ENCODE data around the gene OXCT2. TPM values are rescaled to one million over a fixed set of nuclear protein-coding genes. Genes with fewer than 3 reads are reported as not detected.
A peak's percentile ranks its signal among the peaks of the same experiment; 100 is the strongest.
"Not testable (repeated sequence)": the region's sequence is repeated elsewhere in the genome, so short reads cannot be mapped to it uniquely, and the experiment has no call there.

Gene OXCT2
- total RNA-seq, 1 donor from 2014 or later, result 5.6 TPM

DNA sequence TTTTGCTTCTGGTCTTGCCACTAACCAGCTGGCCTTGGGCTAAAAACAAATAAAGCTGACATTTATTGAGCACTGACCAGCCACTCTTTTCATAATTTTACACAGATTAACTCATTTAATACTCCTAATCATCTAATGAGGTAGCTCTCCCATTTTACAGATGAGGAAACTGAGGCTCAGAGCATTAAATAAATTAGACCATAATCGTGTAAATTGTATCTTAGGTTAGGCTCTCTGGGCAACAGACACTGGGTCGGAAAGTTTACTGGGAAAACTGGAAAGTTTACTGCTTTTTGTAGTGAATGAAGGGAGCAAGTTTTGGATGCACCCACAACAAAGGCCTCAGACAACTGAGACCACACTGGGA, 10.2 kb upstream of the OXCT2 start:
- Mint-ChIP-seq H3K27ac (no peak overlapping the region), H3K27me3 (ENCODE audit: low read depth) (peaks cover 12% of the 10 kb centered on the region), H3K4me1 (ENCODE audit: low read depth) (no peaks in the 10 kb centered on the region), H3K9me3 (no peaks in the 10 kb centered on the region), H3K4me3 (ENCODE audit: low read depth) (no peak overlapping the region), H3K36me3 (ENCODE audit: low read depth) (no peaks in the 10 kb centered on the region)
- intact Hi-C loops (cut with micrococcal nuclease), result no loop called here
- DNase-seq (ENCODE audit: low spot score), result no peak

DNA sequence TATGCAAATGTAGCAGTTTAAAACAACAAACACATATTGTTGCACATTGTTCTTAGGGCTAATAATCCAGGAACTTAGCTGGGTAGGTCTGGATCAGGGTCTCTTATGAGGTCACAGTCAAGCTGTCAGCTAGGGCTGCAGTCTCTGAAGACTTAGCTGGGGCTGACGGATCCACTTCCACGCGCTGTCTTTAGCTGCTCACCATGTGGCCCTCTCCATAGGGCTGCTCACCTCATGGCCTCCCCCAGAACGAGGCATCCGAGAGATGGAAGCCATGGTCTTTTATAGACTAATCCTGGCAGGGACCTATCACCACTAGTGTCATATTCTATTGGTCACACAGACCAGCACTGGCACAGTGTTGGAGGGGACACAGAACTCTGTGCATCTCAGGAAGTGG, 8.7 kb upstream of the OXCT2 start:
- intact Hi-C loops (cut with micrococcal nuclease), result no loop called here

DNA sequence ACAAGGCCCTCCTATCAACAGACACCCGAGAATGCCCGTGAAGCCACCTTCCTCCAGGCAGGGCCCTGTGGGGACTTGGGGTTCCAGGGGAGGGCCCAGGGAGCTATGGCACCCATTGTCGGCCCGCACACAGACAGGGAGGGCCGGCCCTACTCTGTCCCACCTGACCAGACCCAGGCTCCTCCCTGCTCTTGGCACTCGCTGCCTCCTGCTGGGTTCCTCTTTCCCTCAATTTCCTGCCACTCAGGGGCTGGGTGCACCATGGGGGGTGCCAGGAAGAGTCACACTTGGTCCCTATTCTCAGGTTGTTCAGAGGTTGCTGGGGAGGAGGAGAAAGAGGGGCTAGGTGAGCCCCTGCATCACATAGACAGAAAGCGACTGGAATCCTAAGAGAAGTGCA, 8.0 kb upstream of the OXCT2 start:
- intact Hi-C loops (cut with micrococcal nuclease), result no loop called here
- Mint-ChIP-seq H3K36me3 (ENCODE audit: low read depth) (no peaks in the 10 kb centered on the region), H3K4me1 (ENCODE audit: low read depth) (no peaks in the 10 kb centered on the region), H3K4me3 (ENCODE audit: low read depth) (no peak overlapping the region), H3K27ac (no peak overlapping the region), H3K9me3 (no peaks in the 10 kb centered on the region), H3K27me3 (ENCODE audit: low read depth) (peaks cover 9% of the 10 kb centered on the region)
- DNase-seq (ENCODE audit: low spot score), result no peak

More for the DNA sequence above, 8.7 kb upstream of the OXCT2 start:
- Mint-ChIP-seq H3K27me3 (ENCODE audit: low read depth) (peaks cover 9% of the 10 kb centered on the region), H3K4me3 (ENCODE audit: low read depth) (no peak overlapping the region), H3K36me3 (ENCODE audit: low read depth) (no peaks in the 10 kb centered on the region), H3K27ac (no peak overlapping the region), H3K9me3 (no peaks in the 10 kb centered on the region), H3K4me1 (ENCODE audit: low read depth) (no peaks in the 10 kb centered on the region)
- no peak for DNase-seq (ENCODE audit: low spot score)

DNA sequence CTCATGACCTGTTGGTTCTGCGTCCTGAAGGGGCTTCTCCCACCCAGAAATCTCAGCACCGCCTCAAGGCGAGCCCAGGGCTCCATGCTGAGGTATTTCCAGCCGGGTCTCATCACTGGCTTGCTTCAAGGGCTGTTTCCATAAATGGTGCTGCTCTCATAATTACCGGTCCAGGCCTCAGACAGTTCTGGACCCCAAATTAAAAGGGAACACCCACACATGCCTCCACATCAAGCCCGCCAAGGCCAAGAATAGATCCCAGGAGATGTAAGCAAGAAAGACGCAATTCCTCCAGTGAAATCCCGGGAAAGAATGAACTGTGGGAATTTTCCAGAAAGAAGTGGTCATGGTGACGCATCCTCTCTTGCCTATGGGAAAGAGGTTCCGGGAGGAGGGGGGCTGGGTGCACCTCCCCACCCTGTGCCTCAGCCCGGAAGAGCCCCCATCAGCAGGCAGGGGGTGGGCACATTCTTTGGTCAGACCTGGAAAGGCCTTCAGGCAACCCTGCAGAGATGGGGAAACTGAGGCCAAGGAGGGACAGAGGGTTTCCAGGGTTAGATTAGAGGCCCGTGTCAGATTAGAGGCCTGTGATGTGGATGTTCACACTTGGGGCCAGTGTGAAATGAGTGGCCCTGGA, 7.4 kb upstream of the OXCT2 start:
- not testable (repeated sequence) for H3K4me3 Mint-ChIP-seq (ENCODE audit: low read depth); DNase-seq (ENCODE audit: low spot score); H3K27ac Mint-ChIP-seq

DNA sequence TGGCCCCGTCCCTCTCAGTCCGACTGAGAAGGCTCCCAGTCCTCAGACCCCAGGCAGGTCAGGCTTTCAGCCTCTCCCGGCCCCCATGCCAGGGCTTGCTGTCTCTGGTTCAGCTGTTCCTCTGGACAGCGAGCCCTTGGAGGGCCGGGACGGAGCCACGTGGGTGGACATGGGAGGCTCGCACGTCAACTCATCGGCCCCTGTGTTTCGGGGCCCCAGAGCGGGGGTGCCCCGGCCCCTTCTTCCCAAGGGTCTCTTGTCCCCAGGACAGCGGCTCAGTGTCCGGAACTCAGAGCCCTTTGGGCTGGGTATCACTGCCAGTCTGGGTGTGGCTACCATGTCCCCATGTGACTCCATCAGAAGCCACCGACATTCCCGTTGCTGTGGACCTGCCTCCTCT, 6.7 kb upstream of the OXCT2 start:
- H3K4me1 Mint-ChIP-seq (ENCODE audit: low read depth); H3K36me3 Mint-ChIP-seq (ENCODE audit: low read depth); H3K27ac Mint-ChIP-seq; DNase-seq (ENCODE audit: low spot score); H3K27me3 Mint-ChIP-seq (ENCODE audit: low read depth); intact Hi-C loops (cut with micrococcal nuclease); H3K9me3 Mint-ChIP-seq; H3K4me3 Mint-ChIP-seq (ENCODE audit: low read depth): not testable (repeated sequence)

More for the DNA sequence above, 7.4 kb upstream of the OXCT2 start:
- intact Hi-C loops (cut with micrococcal nuclease); H3K27me3 Mint-ChIP-seq (ENCODE audit: low read depth); H3K4me1 Mint-ChIP-seq (ENCODE audit: low read depth); H3K36me3 Mint-ChIP-seq (ENCODE audit: low read depth); H3K9me3 Mint-ChIP-seq: not testable (repeated sequence)

DNA sequence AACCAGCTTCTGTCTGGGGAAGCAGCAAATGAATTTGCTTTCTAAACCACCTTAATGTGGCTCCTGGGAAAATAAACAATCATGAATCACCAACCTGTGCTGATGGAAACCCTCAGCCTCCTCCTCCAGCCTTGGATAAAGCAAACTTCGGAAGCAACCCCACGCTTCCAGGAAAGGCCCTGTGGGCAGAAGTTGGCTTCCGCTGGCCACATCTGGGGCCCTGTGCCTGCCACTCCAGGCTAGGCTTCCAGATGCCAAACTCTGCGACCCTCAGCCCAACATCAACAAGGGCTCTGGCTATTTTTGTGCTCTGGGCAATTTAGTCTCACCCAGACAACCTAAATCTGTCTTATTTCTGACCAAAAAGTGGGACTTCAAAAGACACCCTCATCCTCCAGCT, 6.2 kb upstream of the OXCT2 start:
- Mint-ChIP-seq H3K4me1 (ENCODE audit: low read depth) (no peaks in the 10 kb centered on the region), H3K4me3 (ENCODE audit: low read depth) (no peak overlapping the region), H3K27me3 (ENCODE audit: low read depth) (peaks cover 7% of the 10 kb centered on the region), H3K9me3 (no peaks in the 10 kb centered on the region), H3K36me3 (ENCODE audit: low read depth) (no peaks in the 10 kb centered on the region), H3K27ac (no peak overlapping the region)
- intact Hi-C loops (cut with micrococcal nuclease), result no loop called here
- no peak for DNase-seq (ENCODE audit: low spot score)

DNA sequence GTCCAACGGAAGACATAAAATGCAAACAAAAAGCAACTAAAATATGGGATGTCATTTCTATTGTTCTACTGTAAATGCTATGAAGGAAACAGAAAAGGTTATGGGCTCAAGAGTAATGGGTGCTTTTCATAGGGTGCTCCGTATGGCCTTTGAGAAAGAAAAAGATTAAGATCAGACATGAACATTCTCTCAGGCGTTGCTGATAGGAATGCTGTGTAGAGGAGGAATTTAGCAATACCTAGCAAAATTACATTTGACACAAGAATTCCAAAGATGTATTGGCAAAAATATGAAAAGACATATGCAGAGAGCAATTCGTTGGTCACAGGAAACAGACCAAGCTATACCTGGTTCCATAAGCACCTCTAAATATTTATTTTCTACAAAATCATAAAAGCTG, 5.7 kb upstream of the OXCT2 start:
- no peaks in the 10 kb centered on the region for H3K9me3 Mint-ChIP-seq
- no peaks in the 10 kb centered on the region for H3K36me3 Mint-ChIP-seq (ENCODE audit: low read depth)
- H3K27me3 Mint-ChIP-seq (ENCODE audit: low read depth), result peaks cover 7% of the 10 kb centered on the region
- no peak overlapping the region for H3K27ac Mint-ChIP-seq
- DNase-seq (ENCODE audit: low spot score), result no peak
- no peaks in the 10 kb centered on the region for H3K4me1 Mint-ChIP-seq (ENCODE audit: low read depth)
- intact Hi-C loops (cut with micrococcal nuclease), result no loop called here
- H3K4me3 Mint-ChIP-seq (ENCODE audit: low read depth), result no peak overlapping the region

DNA sequence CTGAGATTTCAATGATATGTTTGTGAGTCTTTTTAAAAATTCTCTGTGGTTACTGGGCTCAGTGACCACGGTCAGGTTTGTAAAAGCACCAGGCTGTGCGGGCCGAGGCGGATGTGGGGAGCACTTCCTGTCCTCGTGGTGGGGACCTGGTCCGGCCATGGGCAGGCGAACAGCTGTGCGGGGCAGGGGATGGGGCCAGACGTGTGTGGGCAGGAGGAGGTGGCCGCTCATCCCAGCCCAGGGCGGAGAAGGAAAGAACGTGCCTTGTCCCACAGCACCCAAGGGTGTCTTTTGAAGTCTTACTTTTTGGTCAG, 5.2 kb upstream of the OXCT2 start:
- DNase-seq (ENCODE audit: low spot score), result no peak
- H3K36me3 Mint-ChIP-seq (ENCODE audit: low read depth), result no peaks in the 10 kb centered on the region

DNA sequence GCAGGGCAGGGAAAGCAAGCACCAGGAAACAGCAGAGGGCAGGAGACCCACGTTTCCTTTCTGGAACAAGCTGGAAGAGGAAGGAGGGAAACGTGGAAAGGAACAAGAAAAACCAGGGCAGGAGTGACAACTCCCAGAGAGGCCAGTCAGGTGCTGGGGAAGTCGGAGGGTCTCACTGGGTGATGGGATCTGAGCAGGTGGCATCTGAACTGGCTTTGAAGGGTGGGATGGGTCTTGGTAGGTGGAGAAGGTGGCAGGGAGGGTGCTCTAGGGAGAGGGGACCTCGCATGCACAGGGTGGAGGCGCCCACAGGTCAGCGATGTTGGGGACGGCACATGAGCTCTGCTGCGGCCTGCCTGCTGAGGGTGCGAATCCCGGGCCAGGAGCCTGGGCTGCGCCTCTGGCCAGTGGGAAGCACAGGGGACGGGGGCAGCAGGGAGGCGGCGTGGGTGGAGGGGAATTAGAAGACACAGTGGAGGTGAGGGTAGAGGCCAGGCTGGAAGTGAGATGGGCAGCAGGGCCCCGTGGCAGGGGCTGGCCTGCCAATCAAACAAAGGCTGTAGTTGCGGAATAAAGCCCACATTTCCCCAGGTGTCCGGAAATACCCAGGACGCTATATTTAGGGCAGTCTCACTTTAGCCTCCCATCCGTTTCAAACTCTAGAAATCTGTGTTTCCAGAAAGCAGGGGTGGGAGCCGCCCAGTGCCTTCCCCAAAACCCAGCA, 4.7 kb upstream of the OXCT2 start:
- DNase-seq (ENCODE audit: low spot score); H3K27me3 Mint-ChIP-seq (ENCODE audit: low read depth); H3K9me3 Mint-ChIP-seq; H3K27ac Mint-ChIP-seq; intact Hi-C loops (cut with micrococcal nuclease); H3K36me3 Mint-ChIP-seq (ENCODE audit: low read depth); H3K4me1 Mint-ChIP-seq (ENCODE audit: low read depth); H3K4me3 Mint-ChIP-seq (ENCODE audit: low read depth): not testable (repeated sequence)

More for the DNA sequence above, 5.2 kb upstream of the OXCT2 start:
- Mint-ChIP-seq H3K27ac (no peak overlapping the region), H3K9me3 (no peaks in the 10 kb centered on the region), H3K4me3 (ENCODE audit: low read depth) (no peak overlapping the region), H3K4me1 (ENCODE audit: low read depth) (no peaks in the 10 kb centered on the region), H3K27me3 (ENCODE audit: low read depth) (peaks cover 7% of the 10 kb centered on the region)
- intact Hi-C loops (cut with micrococcal nuclease), result no loop called here

DNA sequence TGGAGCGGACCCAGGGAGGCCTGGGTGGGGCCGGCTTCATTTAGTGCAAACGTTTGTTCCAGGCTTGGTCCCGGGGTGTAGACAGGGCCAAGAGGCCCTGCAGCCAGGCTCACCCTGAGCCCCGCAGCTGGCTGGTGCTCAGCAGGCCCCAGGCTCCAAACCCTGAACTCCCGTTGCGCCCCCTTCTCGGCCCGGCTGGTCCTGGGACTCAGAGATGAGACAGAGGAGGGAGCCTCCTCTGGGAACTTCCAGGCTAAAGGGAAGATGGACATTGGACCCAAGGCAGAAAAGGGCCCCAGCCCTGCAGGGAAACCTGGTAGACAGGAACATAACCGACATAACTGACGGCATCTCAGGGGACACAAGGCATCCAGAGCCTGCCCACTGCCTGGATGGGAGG, 4.0 kb upstream of the OXCT2 start:
- H3K27ac Mint-ChIP-seq; DNase-seq (ENCODE audit: low spot score); H3K4me1 Mint-ChIP-seq (ENCODE audit: low read depth); H3K36me3 Mint-ChIP-seq (ENCODE audit: low read depth); H3K4me3 Mint-ChIP-seq (ENCODE audit: low read depth); intact Hi-C loops (cut with micrococcal nuclease); H3K9me3 Mint-ChIP-seq; H3K27me3 Mint-ChIP-seq (ENCODE audit: low read depth): not testable (repeated sequence)

DNA sequence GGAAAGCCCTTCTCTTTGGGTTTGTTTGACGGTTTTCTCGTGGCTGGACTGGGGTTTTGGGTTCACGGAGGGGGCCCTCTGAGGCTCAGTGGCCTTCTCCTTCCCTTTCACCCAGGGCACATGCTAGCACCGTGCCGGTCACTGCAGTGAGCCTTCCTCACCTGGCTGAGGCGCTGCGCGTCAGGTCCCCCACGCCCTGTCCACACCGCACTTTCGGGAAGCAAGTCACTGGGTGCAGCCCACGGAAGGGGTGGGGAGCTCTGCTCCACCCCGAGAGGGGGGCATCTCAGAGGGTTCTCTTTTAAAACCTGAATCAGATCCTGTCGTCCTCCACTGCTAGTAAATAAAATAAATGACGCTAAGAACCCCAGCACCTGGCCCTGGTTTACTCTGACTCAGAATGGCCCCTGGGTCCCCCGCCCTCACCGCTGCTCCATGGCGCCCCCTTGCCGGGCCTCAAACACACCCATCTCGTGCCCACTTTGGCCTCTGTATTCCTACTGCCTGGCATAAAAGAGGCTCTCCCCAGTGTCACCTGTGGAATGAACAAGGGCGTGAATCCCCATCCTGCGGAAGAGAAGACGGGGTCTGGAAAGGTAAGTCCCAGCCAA, 2.3 kb upstream of the OXCT2 start:
- H3K9me3 Mint-ChIP-seq; DNase-seq (ENCODE audit: low spot score); H3K27ac Mint-ChIP-seq; H3K27me3 Mint-ChIP-seq (ENCODE audit: low read depth); H3K4me1 Mint-ChIP-seq (ENCODE audit: low read depth); H3K4me3 Mint-ChIP-seq (ENCODE audit: low read depth); H3K36me3 Mint-ChIP-seq (ENCODE audit: low read depth); intact Hi-C loops (cut with micrococcal nuclease): not testable (repeated sequence)

DNA sequence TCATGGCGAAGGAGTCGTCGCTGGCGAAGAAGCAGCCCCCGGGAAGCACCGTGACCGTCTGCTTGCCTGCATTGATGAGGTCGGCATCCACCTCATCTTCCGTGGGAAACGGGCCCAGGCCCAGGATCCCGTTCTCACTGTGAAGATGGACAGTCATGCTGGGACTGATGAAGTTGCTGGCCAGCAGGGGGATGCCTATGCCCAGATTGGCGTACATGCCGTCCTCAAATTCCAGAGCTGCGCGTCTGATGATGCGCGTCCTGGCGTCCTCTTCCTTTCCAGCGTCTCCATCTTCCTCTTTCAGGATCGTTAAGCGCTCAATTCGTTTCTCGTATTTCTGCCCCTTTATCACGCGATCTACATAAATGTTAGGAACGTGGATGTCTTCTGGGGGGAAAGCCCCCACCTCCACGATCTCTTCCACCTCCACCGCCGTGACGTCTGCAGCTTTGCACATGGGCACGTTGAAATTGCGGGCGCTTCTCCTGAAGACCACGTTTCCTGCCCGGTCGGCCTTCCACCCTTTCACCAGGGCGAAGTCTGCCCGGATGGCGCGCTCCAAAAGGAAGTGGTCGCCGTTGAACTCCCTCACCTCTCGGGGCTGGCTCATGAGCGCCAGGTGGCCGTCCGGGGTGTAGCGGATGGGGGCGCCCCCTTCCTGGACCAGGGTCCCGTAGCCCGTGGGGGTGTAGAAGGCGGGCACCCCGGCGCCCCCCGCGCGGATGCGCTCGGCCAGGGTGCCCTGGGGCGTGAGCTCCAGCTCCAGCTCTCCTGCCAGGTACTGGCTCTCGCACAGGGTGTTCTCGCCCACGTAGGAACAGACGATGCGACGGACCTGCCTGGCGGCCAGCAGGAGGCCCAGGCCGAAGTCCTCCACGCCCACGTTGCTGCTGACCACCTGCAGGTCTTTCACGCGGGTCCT, 787 bp downstream of the OXCT2 start:
- H3K27me3 Mint-ChIP-seq (ENCODE audit: low read depth); H3K4me1 Mint-ChIP-seq (ENCODE audit: low read depth); intact Hi-C loops (cut with micrococcal nuclease); DNase-seq (ENCODE audit: low spot score); H3K9me3 Mint-ChIP-seq; H3K36me3 Mint-ChIP-seq (ENCODE audit: low read depth); H3K27ac Mint-ChIP-seq: not testable (repeated sequence)
- peak overlapping the region; percentile 72 for H3K4me3 Mint-ChIP-seq (ENCODE audit: low read depth)

DNA sequence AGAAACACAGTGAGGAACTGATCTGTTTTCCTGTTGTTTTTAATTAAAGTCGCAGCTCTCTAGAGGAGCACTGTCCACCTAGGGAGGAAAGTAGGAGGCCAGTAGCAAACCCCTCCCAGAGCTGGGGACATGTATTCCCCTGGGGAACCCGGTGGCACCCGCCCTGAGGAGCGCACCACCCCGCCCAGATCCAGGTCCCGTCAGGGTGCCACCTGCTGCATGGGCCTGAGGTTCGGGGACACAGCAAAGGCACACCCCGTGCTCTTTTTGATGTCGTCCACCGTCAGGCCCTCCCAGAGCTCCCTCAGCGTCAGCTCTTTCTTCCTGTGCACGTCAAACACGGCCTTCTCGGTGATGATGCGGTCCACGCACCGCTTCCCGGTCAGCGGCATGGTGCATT, 1.6 kb downstream of the OXCT2 start:
- H3K36me3 Mint-ChIP-seq (ENCODE audit: low read depth); H3K4me3 Mint-ChIP-seq (ENCODE audit: low read depth); intact Hi-C loops (cut with micrococcal nuclease); DNase-seq (ENCODE audit: low spot score); H3K27ac Mint-ChIP-seq; H3K27me3 Mint-ChIP-seq (ENCODE audit: low read depth); H3K9me3 Mint-ChIP-seq; H3K4me1 Mint-ChIP-seq (ENCODE audit: low read depth): not testable (repeated sequence)

Data from activated T-helper 2 cell treated with anti-CD3 and anti-CD28 coated beads, Interferon-gamma antibody, Interleukin-2, Interleukin-4, amounts not matched to agents 10 μg/mL and 5 μg/mL and 100 μg/mL, durations not matched to agents 14 hours and 24 hours and 36 hours (primary cell).